ENCODE results near the gene SLC30A7.

The SLC30A7 gene

GRCh38 chr1:100868364-100868995 lies 27.4 kb upstream of the SLC30A7 start:
- Mint-ChIP-seq H3K36me3 (ENCODE audit: low read depth) (no peaks in the 10 kb centered on the region), H3K4me1 (peaks cover 6% of the 10 kb centered on the region), H3K27me3 (ENCODE audit: low read depth) (no peaks in the 10 kb centered on the region), H3K9me3 (no peaks in the 10 kb centered on the region), H3K4me3 (peak overlapping the region in 2 of 3 experiments; percentile 34 to 38), H3K27ac (no peak overlapping the region)
- peak; percentile 58 to 78 (median 64) for TF ChIP-seq CTCF (IDR thresholded peaks at IDR 0.05; ENCODE audit: unreplicated experiment in 3 of 3)

GRCh38 chr1:100869996-100870395 lies 25.9 kb upstream of the SLC30A7 start:
- TF ChIP-seq CTCF (IDR thresholded peaks at IDR 0.05; ENCODE audit: unreplicated experiment in 3 of 3) = no peak
- Mint-ChIP-seq H3K9me3 (no peaks in the 10 kb centered on the region), H3K27me3 (ENCODE audit: low read depth) (no peaks in the 10 kb centered on the region), H3K4me3 (no peak overlapping the region), H3K27ac (no peak overlapping the region), H3K36me3 (ENCODE audit: low read depth) (peaks cover 9% of the 10 kb centered on the region), H3K4me1 (peaks cover 15% of the 10 kb centered on the region)

- Mint-ChIP-seq H3K36me3 (ENCODE audit: low read depth) (peaks cover 31% of the 10 kb centered on the region), H3K4me1 (peaks cover 15% of the 10 kb centered on the region), H3K4me3 (no peak overlapping the region), H3K27ac (no peak overlapping the region), H3K27me3 (ENCODE audit: low read depth) (no peaks in the 10 kb centered on the region), H3K9me3 (no peaks in the 10 kb centered on the region)
- no peak for TF ChIP-seq CTCF (IDR thresholded peaks at IDR 0.05; ENCODE audit: unreplicated experiment in 3 of 3)
Measured at GRCh38 chr1:100874433-100874832, 21.5 kb upstream of the SLC30A7 start.

- no peaks in the 10 kb centered on the region for H3K9me3 Mint-ChIP-seq
- no peak overlapping the region for H3K27ac Mint-ChIP-seq
- peaks cover 15% of the 10 kb centered on the region for H3K4me1 Mint-ChIP-seq
- no peak for TF ChIP-seq CTCF (IDR thresholded peaks at IDR 0.05; ENCODE audit: unreplicated experiment in 3 of 3)
- no peak overlapping the region for H3K4me3 Mint-ChIP-seq
- no peaks in the 10 kb centered on the region for H3K27me3 Mint-ChIP-seq (ENCODE audit: low read depth)
- peaks cover 36% of the 10 kb centered on the region for H3K36me3 Mint-ChIP-seq (ENCODE audit: low read depth)
Measured at GRCh38 chr1:100875228-100875627, 20.7 kb upstream of the SLC30A7 start.

- TF ChIP-seq CTCF (IDR thresholded peaks at IDR 0.05; ENCODE audit: unreplicated experiment in 3 of 3) = no peak
- Mint-ChIP-seq H3K9me3 (no peaks in the 10 kb centered on the region), H3K4me3 (no peak overlapping the region), H3K27me3 (ENCODE audit: low read depth) (no peaks in the 10 kb centered on the region), H3K27ac (no peak overlapping the region), H3K4me1 (peaks cover 15% of the 10 kb centered on the region), H3K36me3 (ENCODE audit: low read depth) (peaks cover 36% of the 10 kb centered on the region)
Measured at GRCh38 chr1:100876291-100876690, 19.6 kb upstream of the SLC30A7 start.

- no peak for TF ChIP-seq CTCF (IDR thresholded peaks at IDR 0.05; ENCODE audit: unreplicated experiment in 3 of 3)
- Mint-ChIP-seq H3K9me3 (no peaks in the 10 kb centered on the region), H3K4me3 (no peak overlapping the region), H3K4me1 (peaks cover 2% of the 10 kb centered on the region), H3K36me3 (ENCODE audit: low read depth) (peaks cover 38% of the 10 kb centered on the region), H3K27ac (no peak overlapping the region), H3K27me3 (ENCODE audit: low read depth) (no peaks in the 10 kb centered on the region)
Measured at GRCh38 chr1:100879422-100879821, 16.5 kb upstream of the SLC30A7 start.

Data from nephron (organoid).